ENCODE results near the gene ITSN1. TPM values are rescaled to one million over a fixed set of nuclear protein-coding genes. Genes with fewer than 3 reads are reported as not detected.

The ITSN1 gene
- total RNA-seq, 1 experiment from 2014 or later: 50.3 TPM

- Histone ChIP-seq H3K4me3 (ENCODE audit: low read depth in 2 of 2, low read length in 2 of 2) (no peak overlapping the region), H3K4me1 (ENCODE audit: control insufficient read depth, insufficient read depth, low read length) (no peaks in the 10 kb centered on the region; the same call in 1 of the 2 replicates), H3K27me3 (ENCODE audit: control insufficient read depth, insufficient read depth, low read length) (no peaks in the 10 kb centered on the region), H3K9me3 (ENCODE audit: control insufficient read depth, insufficient read depth, low read depth, low read length) (no peaks in the 10 kb centered on the region), H3K36me3 (ENCODE audit: control insufficient read depth, insufficient read depth, low read length) (no peaks in the 10 kb centered on the region), H3K27ac (ENCODE audit: low read length) (no peak overlapping the region)
- intact Hi-C loops (cut with micrococcal nuclease; ENCODE audit: unreplicated experiment) (no loop called here), in situ Hi-C loops (cut with HindIII; ENCODE audit: low pct_unique_long_range_greater_than_20kb, low sequenced_read_pairs) (no loop called here)
- no peak for TF ChIP-seq TCF7L2 (IDR thresholded peaks at IDR 0.05; ENCODE audit: low read depth, low read length)
- no peak for TF ChIP-seq POLR2AphosphoS5 (IDR thresholded peaks at IDR 0.05; ENCODE audit: low read depth, low read length)
- no peak for TF ChIP-seq SIN3A (IDR thresholded peaks at IDR 0.05; ENCODE audit: borderline replicate concordance, insufficient read depth, low read depth, low read length)
- TF ChIP-seq REST (IDR thresholded peaks at IDR 0.05; ENCODE audit: insufficient read depth in 1 of 2, low read depth in 2 of 2, low read length in 1 of 2): no peak
- TF ChIP-seq CTCF (IDR thresholded peaks at IDR 0.05): no peak
- POLR2A ChIA-PET: interaction anchor here (0.6 kb wide), 1 partner anchor 38 kb away, joined by 8 read pairs; no protein-coding TSS in a partner anchor
- CTCF ChIA-PET: no interaction called here
- ATAC-seq: no peak
- no peak for DNase-seq (ENCODE audit: low read depth, low spot score)
- no TSS peak for BruUV-seq (replicated peaks)
Observed at GRCh38 chr21:33880626-33881025, 238.3 kb downstream of the ITSN1 start.

GRCh38 chr21:33881689-33882440 is 239.6 kb downstream of the ITSN1 start:
- H3K36me3 ChIP-seq (ENCODE audit: control insufficient read depth, insufficient read depth, low read length): no peaks in the 10 kb centered on the region
- ATAC-seq (no peak), DNase-seq (ENCODE audit: low read depth, low spot score) (no peak)
- no peak overlapping the region for H3K27ac ChIP-seq (ENCODE audit: low read length)
- intact Hi-C loops (cut with micrococcal nuclease; ENCODE audit: unreplicated experiment): no loop called here
- ChIA-PET POLR2A (no interaction called here), CTCF (no interaction called here)
- H3K27me3 ChIP-seq (ENCODE audit: control insufficient read depth, insufficient read depth, low read length): no peaks in the 10 kb centered on the region
- no peaks in the 10 kb centered on the region for H3K9me3 ChIP-seq (ENCODE audit: control insufficient read depth, insufficient read depth, low read depth, low read length)
- in situ Hi-C loops (cut with HindIII; ENCODE audit: low pct_unique_long_range_greater_than_20kb, low sequenced_read_pairs): no loop called here
- TF ChIP-seq SIN3A (IDR thresholded peaks at IDR 0.05; ENCODE audit: borderline replicate concordance, insufficient read depth, low read depth, low read length) (no peak), TCF7L2 (IDR thresholded peaks at IDR 0.05; ENCODE audit: low read depth, low read length) (no peak), CTCF (IDR thresholded peaks at IDR 0.05) (no peak), REST (IDR thresholded peaks at IDR 0.05; ENCODE audit: insufficient read depth in 1 of 2, low read depth in 2 of 2, low read length in 1 of 2) (no peak), POLR2AphosphoS5 (IDR thresholded peaks at IDR 0.05; ENCODE audit: low read depth, low read length) (no peak)
- no TSS peak for BruUV-seq (replicated peaks)
- no peaks in the 10 kb centered on the region; the same call in 1 of the 2 replicates for H3K4me1 ChIP-seq (ENCODE audit: control insufficient read depth, insufficient read depth, low read length)
- H3K4me3 ChIP-seq (ENCODE audit: low read depth in 2 of 2, low read length in 2 of 2): no peak overlapping the region
